Breast epithelium (tissue), 4 donors: ENCODE data around the gene CHRNA1. TPM values are rescaled to one million over a fixed set of nuclear protein-coding genes. Genes with fewer than 3 reads are reported as not detected.

Source experiments
- DNase-seq, 2 donors: peaks; one replicate each; pipeline ENCODE4 v3.0.0-alpha.2; 2019; ENCODE audit warnings: low spot score in 2 of 2
- H3K27ac ChIP-seq, 2 donors: fragments of 200-600 bp; sonication (generic) in 1 of 2; one replicate each; pipeline ENCODE4 v1.5.1; 2016 to 2019; ENCODE audit warnings: mild to moderate bottlenecking in 1 of 2
- H3K27me3 ChIP-seq, 2 donors: fragments of 200-600 bp; sonication (generic) in 1 of 2; one replicate each; pipeline versions ENCODE4 v1.5.1 to v1.6.0; 2017 to 2019; ENCODE audit warnings: control low read depth in 1 of 2, mild to moderate bottlenecking in 1 of 2
- H3K36me3 ChIP-seq: fragments of 200-600 bp; one replicate; pipeline ENCODE4 v1.5.1; 2019
- H3K4me1 ChIP-seq, 2 donors: fragments of 200-600 bp; sonication (generic); one replicate each; pipeline ENCODE4 v1.5.1; 2016 to 2019; ENCODE audit warnings: control low read depth in 1 of 2
- H3K4me3 ChIP-seq, 3 donors: fragments of 200-600 bp; sonication (generic); 1 replicate in 2 of 3; 2 replicates in 1 of 3; pipeline ENCODE4 v1.5.1; 2016 to 2019; ENCODE audit warnings: mild to moderate bottlenecking in 3 of 3, moderate library complexity in 2 of 3
- H3K9me3 ChIP-seq, 2 donors: fragments of 200-600 bp; sonication (generic) in 1 of 2; one replicate each; pipeline ENCODE4 v1.5.1; 2016 to 2019; ENCODE audit warnings: control low read depth in 1 of 2
- POLR2A ChIP-seq: fragments of 450-650 bp; IDR thresholded peaks from one replicate; pipeline ENCODE4 v1.6.1; 2016; ENCODE audit warnings: antibody characterized with exemption, mild to moderate bottlenecking, moderate library complexity
- POLR2AphosphoS5 ChIP-seq, 3 donors: sonication (generic); formaldehyde crosslinking; IDR thresholded peaks; one replicate each; pipeline ENCODE4 v1.6.1; 2017; ENCODE audit warnings: antibody characterized with exemption in 3 of 3
- intact Hi-C: fragments of 100-400 bp; cut with DNase I; formaldehyde crosslinking; loops from one replicate; pipeline ENCODE4 v1.15.1; 2023; ENCODE audit warnings: low total_unique reads
- total RNA-seq, 3 donors: library from RNA; depleted of rRNA; stranded (reverse); fragments of >200 nt; gene quantifications; one replicate each; pipeline ENCODE4 v1.1.0, GENCODE V29; 2016
- TF ChIP-seq, protein P1 (sequence below), 3 donors: fragments of 450-650 bp; IDR thresholded peaks; one replicate each; pipeline ENCODE4 v1.5.1; 2016 to 2017; ENCODE audit warnings: antibody characterized with exemption in 3 of 3, mild to moderate bottlenecking in 3 of 3, moderate library complexity in 3 of 3

Gene CHRNA1
- total RNA-seq, 3 donors from 2014 or later: 8.2 TPM; not detected in 2

DNA sequence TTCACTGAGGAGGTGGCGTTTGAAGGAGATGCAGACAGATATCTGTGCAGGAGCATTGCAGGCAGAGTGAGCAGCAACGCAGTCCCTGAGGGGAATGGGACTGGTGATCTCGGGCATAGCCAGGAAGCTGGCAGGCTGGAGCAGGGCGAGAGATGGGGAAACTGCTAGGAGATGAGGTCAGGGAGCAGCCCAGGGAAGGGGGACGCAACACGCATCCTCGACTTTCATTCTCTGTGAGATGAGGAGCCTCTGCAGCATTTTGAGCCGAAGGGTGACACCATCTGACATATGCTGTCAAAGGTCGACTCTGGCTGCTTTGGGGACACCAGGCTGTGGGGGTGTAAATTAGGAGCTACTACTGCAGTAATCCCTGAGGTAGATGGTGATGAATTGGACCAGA lies 4.3 kb upstream of the CHRNA1 start:
- Histone ChIP-seq H3K9me3 (no peaks in the 10 kb centered on the region), H3K4me3 (no peak overlapping the region), H3K4me1 (no peaks in the 10 kb centered on the region), H3K27me3 (no peaks in the 10 kb centered on the region), H3K36me3 (no peaks in the 10 kb centered on the region), H3K27ac (no peak overlapping the region)
- no peak for DNase-seq
- intact Hi-C loops: loop anchor here (10.0 kb wide), 1 partner anchor 216 kb away; no protein-coding TSS in a partner anchor
- TF ChIP-seq, protein P1, sequence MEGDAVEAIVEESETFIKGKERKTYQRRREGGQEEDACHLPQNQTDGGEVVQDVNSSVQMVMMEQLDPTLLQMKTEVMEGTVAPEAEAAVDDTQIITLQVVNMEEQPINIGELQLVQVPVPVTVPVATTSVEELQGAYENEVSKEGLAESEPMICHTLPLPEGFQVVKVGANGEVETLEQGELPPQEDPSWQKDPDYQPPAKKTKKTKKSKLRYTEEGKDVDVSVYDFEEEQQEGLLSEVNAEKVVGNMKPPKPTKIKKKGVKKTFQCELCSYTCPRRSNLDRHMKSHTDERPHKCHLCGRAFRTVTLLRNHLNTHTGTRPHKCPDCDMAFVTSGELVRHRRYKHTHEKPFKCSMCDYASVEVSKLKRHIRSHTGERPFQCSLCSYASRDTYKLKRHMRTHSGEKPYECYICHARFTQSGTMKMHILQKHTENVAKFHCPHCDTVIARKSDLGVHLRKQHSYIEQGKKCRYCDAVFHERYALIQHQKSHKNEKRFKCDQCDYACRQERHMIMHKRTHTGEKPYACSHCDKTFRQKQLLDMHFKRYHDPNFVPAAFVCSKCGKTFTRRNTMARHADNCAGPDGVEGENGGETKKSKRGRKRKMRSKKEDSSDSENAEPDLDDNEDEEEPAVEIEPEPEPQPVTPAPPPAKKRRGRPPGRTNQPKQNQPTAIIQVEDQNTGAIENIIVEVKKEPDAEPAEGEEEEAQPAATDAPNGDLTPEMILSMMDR (IDR thresholded peaks at IDR 0.05): no peak
- TF ChIP-seq POLR2AphosphoS5 (IDR thresholded peaks at IDR 0.05): no peak
- no peak for TF ChIP-seq POLR2A

DNA sequence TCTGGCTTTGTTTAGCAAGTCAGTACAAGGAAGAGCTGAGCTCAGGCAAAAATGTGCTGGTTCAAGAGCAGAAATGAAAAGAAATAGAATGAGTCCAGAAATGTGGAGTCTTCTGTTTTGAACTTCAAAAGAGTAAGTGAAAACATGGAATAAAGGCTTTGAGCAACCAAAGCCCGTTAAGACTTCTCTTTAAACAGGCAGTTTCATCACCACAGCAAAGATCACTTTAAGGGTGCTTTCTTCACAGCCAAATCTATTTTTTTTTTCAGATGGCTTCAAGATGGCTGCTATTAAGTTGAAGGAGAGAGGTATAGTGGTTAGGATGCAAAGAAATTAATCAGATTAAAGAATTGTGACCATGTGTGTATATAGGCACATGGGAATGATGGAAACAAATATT lies 2.0 kb upstream of the CHRNA1 start:
- Histone ChIP-seq H3K4me3 (no peak overlapping the region), H3K36me3 (no peaks in the 10 kb centered on the region), H3K27me3 (no peaks in the 10 kb centered on the region), H3K4me1 (no peaks in the 10 kb centered on the region), H3K9me3 (no peaks in the 10 kb centered on the region), H3K27ac (peak overlapping the region in 1 of 2 donors; percentile 38)
- no peak for DNase-seq
- TF ChIP-seq POLR2AphosphoS5 (IDR thresholded peaks at IDR 0.05): no peak
- intact Hi-C loops: loop anchor here (10.0 kb wide), 1 partner anchor 219 kb away; no protein-coding TSS in a partner anchor

DNA sequence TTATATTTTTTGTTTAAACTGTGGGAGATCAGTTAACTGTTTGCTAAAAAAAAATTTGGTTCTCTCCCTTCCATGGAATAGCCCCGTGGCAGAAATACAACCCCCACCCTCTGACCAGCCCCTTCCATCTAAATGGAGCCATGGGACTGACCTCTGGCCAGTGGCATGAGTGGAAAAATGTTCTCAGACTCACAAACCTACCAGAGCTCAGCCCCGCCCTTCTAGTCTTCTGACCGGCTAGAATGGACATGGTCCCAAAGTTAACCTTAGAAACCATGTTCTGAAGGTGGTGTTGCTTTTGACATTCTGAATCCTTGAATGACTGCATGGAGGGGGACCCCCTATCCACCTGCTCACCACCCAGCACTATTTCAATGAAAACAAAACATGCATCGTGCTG lies 1.3 kb upstream of the CHRNA1 start:
- Histone ChIP-seq H3K4me1 (no peaks in the 10 kb centered on the region), H3K36me3 (no peaks in the 10 kb centered on the region), H3K27me3 (no peaks in the 10 kb centered on the region), H3K27ac (peak overlapping the region; percentile 41 to 78), H3K4me3 (no peak overlapping the region), H3K9me3 (no peaks in the 10 kb centered on the region)
- intact Hi-C loops: loop anchor here (10.0 kb wide), 1 partner anchor 219 kb away; no protein-coding TSS in a partner anchor
- no peak for DNase-seq
- TF ChIP-seq POLR2A (no peak), POLR2AphosphoS5 (IDR thresholded peaks at IDR 0.05) (no peak)
- TF ChIP-seq, protein P1 (IDR thresholded peaks at IDR 0.05): no peak

DNA sequence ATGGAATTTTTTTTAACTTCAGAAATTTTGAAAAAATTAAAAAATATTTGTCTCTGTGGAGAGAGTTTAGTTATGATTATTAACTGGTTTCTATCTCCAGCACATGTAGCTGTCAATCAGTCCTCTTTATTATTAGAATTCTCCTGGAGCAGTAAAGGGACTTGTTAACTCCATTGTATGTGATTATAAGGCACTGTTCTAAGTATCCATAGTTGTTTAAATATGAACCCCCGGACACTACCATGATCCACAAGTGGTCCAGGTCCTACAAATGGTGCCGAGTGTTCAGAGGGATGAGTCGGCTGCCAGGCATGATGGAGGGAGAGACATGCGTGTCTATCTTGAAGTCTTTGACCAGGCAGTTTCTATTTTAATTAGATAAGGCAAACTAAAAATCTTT lies 492 bp downstream of the CHRNA1 start:
- Histone ChIP-seq H3K27ac (no peak overlapping the region), H3K36me3 (no peaks in the 10 kb centered on the region), H3K27me3 (no peaks in the 10 kb centered on the region), H3K4me1 (no peaks in the 10 kb centered on the region), H3K4me3 (no peak overlapping the region), H3K9me3 (no peaks in the 10 kb centered on the region)
- DNase-seq: no peak
- TF ChIP-seq POLR2A (no peak), POLR2AphosphoS5 (IDR thresholded peaks at IDR 0.05) (no peak)
- TF ChIP-seq, protein P1 (IDR thresholded peaks at IDR 0.05): no peak
- intact Hi-C loops: loop anchor here (10.0 kb wide), 1 partner anchor 221 kb away; no protein-coding TSS in a partner anchor

DNA sequence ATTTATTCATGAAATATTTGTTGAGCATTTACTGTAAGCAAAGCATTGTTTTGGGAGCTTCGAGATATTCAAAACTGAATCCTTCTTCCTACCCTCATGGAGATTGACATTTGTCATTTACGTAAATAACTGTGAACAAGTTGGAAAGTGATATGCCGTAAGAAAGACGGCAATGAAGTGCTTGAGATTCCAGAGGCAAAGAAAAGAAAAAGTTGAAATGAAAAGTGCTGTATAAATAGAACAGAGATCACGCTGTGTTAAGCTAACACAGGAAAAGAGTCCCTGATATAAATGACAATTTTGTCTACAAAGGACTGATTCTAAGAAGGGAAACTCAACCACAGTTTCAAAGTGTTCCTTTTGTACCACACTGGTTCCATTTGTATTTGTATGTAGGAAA lies 1.8 kb downstream of the CHRNA1 start:
- no peak overlapping the region for H3K27ac ChIP-seq
- H3K27me3 ChIP-seq: no peaks in the 10 kb centered on the region
- no peaks in the 10 kb centered on the region for H3K4me1 ChIP-seq
- intact Hi-C loops: loop anchor here (10.0 kb wide), 1 partner anchor 222 kb away; no protein-coding TSS in a partner anchor
- H3K9me3 ChIP-seq: no peaks in the 10 kb centered on the region
- no peak for DNase-seq
- H3K4me3 ChIP-seq: no peak overlapping the region
- TF ChIP-seq, protein P1 (IDR thresholded peaks at IDR 0.05): no peak
- no peak for TF ChIP-seq POLR2A
- no peak for TF ChIP-seq POLR2AphosphoS5 (IDR thresholded peaks at IDR 0.05)
- no peaks in the 10 kb centered on the region for H3K36me3 ChIP-seq
